ENCODE results near the gene CDC42EP4. TPM values are rescaled to one million over a fixed set of nuclear protein-coding genes. Genes with fewer than 3 reads are reported as not detected.

CDC42EP4 gene
- total RNA-seq, 4 donors from 2014 or later = 33.8 to 127 (median 97.8) TPM

DNA sequence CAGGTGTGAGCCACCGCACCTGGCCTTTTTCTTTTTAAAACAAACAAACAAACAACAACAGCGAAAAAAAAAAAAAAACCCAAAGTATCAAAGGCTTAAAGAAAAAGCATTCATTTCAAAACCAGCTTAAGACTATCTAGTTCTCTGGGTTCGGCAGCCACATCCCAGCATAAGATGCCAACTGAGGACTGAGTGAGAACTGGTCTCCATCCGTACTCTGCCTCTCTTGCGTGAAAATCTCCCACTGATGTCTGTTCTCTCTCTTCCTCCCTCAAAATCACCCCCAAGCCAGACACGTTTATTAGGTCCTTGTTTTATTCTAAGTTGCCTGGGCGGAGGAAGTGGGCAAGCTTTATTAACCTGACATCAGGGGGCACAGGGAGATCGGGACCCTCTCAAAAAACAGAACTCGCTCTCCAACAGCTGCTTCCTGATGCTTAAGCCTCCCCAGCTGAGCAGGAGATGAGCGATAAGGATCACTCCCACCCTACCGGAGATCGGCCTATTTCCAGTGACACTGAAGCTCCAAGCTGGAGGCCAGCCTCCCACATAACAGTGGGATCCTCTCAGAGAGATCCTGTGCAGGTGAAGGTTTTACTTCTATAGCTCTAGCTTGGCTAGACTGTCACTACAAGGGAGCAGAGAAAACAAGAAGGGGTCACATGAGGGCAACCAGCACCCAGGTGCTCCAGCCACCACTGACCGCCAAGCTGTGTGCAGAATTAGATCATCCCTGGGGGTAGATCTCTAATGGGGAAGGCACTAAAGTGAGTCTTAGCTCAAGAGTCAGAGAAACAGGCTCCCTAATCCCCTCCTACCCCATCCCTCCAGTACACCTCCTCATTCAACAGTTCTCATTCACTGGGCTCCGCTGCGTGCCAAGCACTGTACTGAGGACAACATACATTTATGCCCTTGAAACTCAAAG lies 13.6 kb downstream of the CDC42EP4 start:
- TF ChIP-seq POLR2A (IDR thresholded peaks at IDR 0.05) = no peak
- TF ChIP-seq, protein P1, sequence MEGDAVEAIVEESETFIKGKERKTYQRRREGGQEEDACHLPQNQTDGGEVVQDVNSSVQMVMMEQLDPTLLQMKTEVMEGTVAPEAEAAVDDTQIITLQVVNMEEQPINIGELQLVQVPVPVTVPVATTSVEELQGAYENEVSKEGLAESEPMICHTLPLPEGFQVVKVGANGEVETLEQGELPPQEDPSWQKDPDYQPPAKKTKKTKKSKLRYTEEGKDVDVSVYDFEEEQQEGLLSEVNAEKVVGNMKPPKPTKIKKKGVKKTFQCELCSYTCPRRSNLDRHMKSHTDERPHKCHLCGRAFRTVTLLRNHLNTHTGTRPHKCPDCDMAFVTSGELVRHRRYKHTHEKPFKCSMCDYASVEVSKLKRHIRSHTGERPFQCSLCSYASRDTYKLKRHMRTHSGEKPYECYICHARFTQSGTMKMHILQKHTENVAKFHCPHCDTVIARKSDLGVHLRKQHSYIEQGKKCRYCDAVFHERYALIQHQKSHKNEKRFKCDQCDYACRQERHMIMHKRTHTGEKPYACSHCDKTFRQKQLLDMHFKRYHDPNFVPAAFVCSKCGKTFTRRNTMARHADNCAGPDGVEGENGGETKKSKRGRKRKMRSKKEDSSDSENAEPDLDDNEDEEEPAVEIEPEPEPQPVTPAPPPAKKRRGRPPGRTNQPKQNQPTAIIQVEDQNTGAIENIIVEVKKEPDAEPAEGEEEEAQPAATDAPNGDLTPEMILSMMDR (IDR thresholded peaks at IDR 0.05) = no peak
- H3K4me3 ChIP-seq = no peak overlapping the region
- no peaks in the 10 kb centered on the region for H3K9me3 ChIP-seq
- H3K27me3 ChIP-seq = no peaks in the 10 kb centered on the region
- no peaks in the 10 kb centered on the region for H3K36me3 ChIP-seq
- DNase-seq = no peak
- H3K4me1 ChIP-seq = peaks cover 0 to 72% (median 0%) of the 10 kb centered on the region in 4 donors
- peak overlapping the region in 2 of 4 donors; percentile 25 to 50 for H3K27ac ChIP-seq

DNA sequence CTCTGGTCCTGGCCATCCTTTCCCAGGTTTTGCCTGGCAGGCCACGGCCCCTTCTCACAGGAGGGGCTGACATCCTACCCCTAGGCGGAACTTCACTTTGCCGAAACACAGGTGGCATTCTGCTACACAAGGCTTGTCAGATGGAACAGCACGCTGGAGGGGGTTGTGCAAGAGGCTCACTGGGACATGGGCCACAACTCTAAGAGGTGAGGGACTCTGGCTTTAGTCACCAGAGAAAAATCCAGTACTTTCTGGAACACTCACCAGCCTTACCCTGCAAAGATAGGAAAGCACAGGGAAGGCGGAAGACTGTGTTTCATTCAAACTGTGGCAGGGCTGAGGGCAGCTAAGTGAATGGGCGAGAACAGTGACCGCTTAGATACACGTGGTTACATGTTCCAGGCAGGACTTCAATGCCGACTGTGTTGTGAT lies 18.3 kb downstream of the CDC42EP4 start:
- TF ChIP-seq POLR2A (IDR thresholded peaks at IDR 0.05) = no peak
- TF ChIP-seq, protein P1 (IDR thresholded peaks at IDR 0.05) = no peak
- no peaks in the 10 kb centered on the region for H3K36me3 ChIP-seq

DNA sequence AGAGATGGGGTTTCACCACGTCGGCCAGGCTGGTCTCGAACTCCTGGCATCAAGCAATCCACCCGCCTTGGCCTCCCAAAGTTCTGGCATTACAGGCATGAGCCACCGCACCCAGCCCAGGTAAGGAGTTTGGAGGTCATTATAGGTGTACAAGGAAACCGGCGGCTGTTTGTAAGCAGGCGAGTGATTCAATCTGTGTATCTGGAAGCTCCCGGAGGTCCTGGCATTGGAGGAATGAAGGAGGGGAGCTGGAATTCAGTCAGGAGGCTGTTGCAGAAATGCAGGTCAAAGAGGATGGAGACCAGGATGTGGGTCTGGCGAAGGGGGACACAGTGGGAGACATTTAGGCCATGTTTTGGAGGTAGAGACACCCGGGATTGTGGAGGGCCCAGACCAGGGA lies 18.8 kb downstream of the CDC42EP4 start:
- Histone ChIP-seq H3K4me1 (peaks cover 0 to 83% (median 25%) of the 10 kb centered on the region in 4 donors), H3K36me3 (no peaks in the 10 kb centered on the region), H3K27ac (peak overlapping the region; percentile 46 to 87 (median 77)), H3K27me3 (no peaks in the 10 kb centered on the region), H3K4me3 (no peak overlapping the region), H3K9me3 (no peaks in the 10 kb centered on the region)
- TF ChIP-seq POLR2A (IDR thresholded peaks at IDR 0.05) = no peak
- TF ChIP-seq, protein P1 (IDR thresholded peaks at IDR 0.05) = no peak
- DNase-seq = no peak

More for the DNA sequence above, 18.3 kb downstream of the CDC42EP4 start:
- Histone ChIP-seq H3K4me3 (no peak overlapping the region), H3K4me1 (peaks cover 0 to 83% (median 25%) of the 10 kb centered on the region in 4 donors), H3K27ac (peak overlapping the region; percentile 26 to 87 (median 64)), H3K9me3 (no peaks in the 10 kb centered on the region), H3K27me3 (no peaks in the 10 kb centered on the region)
- DNase-seq = peak in 1 of 3 donors; percentile 68

DNA sequence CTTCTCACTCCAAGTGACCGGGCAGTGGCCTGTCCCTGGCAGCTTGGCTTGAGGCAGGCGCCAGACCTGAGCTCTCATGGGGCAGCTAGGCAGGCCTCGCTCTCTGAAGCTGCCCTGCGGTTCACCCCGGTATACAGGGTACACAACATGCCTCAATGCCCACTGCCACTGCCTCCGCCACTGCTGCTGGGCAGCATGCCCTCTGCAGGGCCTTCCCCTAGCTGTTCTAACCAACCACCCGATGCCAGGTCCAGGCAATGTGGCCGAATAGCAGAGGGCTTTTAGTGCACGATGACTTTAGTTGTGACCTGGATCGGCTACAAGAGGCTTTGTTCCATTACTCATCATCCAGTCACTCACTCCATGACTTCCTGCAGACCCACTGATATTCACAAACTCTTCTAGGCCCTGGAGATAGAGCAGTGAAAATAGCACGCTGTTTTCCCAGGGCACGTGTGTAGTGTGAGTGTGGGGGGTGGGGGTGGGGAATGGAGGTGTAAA lies 19.7 kb downstream of the CDC42EP4 start:
- Histone ChIP-seq H3K4me3 (peak overlapping the region in 1 of 4 donors; percentile 0), H3K9me3 (no peaks in the 10 kb centered on the region), H3K27ac (peak overlapping the region; percentile 52 to 87 (median 77)), H3K36me3 (no peaks in the 10 kb centered on the region), H3K27me3 (no peaks in the 10 kb centered on the region), H3K4me1 (peaks cover 0 to 87% (median 27%) of the 10 kb centered on the region in 4 donors)
- no peak for TF ChIP-seq POLR2A (IDR thresholded peaks at IDR 0.05)
- TF ChIP-seq, protein P1 (IDR thresholded peaks at IDR 0.05) = no peak
- no peak for DNase-seq

DNA sequence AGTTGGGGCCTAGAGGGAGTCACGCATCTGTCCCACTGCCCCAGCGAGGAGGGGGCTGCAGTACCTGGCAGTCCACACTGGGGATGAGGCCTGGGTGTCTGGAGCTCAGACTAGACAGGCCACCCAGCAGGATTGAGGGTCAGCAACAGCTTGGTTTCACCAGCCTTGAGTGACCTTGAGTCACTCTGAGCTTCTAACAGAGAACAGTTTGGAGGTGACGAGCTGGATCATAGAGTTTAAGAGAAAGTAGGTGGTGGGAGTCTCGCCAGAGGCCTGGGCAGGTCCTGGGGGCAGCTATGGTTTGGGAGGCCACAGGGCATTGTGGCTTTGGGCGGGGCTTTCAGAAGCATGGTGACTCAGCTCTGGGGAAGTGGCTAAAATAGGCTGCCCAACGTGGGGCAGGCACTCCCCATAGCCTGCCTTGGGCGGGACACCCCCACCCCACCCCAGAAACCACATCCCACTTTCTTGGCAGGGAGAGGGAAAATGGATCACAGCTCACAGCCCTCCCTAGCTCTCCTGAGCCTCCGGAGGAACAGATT lies 20.5 kb downstream of the CDC42EP4 start:
- peak overlapping the region; percentile 52 to 87 (median 77) for H3K27ac ChIP-seq
- peaks cover 0 to under 1% (median 0%) of the 10 kb centered on the region in 3 donors for H3K36me3 ChIP-seq

More for the DNA sequence above, 20.5 kb downstream of the CDC42EP4 start:
- DNase-seq = peak in 2 of 3 donors; percentile 58 to 71
- peaks cover 0 to 88% (median 30%) of the 10 kb centered on the region in 4 donors for H3K4me1 ChIP-seq
- no peaks in the 10 kb centered on the region for H3K9me3 ChIP-seq
- TF ChIP-seq POLR2A (IDR thresholded peaks at IDR 0.05) = no peak
- TF ChIP-seq, protein P1 (IDR thresholded peaks at IDR 0.05) = no peak
- H3K27me3 ChIP-seq = no peaks in the 10 kb centered on the region
- H3K4me3 ChIP-seq = peak overlapping the region in 1 of 4 donors; percentile 0
